T47D (cell line): ENCODE measurements around the gene KCNJ16.
"Not testable (repeated sequence)": the region's sequence is repeated elsewhere in the genome, so short reads cannot be mapped to it uniquely, and the experiment has no call there.

ENCODE experiments used
- DNase-seq, 2 experiments: peaks; one replicate each; pipeline versions ENCODE4 v3.0.0 to v3.0.0-alpha.2; 2011 to 2012; ENCODE audit warnings: low read depth in 1 of 2, low spot score in 1 of 2
- JUND ChIP-seq: IDR thresholded peaks from 2 replicates; pipeline ENCODE4 v1.6.1; 2012; ENCODE audit warnings: low read depth
- in situ Hi-C: cut with HindIII; loops from 2 replicates; pipeline ENCODE4 v1.10.0; 2016; ENCODE audit warnings: low sequenced_read_pairs, low pct_unique_long_range_greater_than_20kb

KCNJ16 gene

DNA sequence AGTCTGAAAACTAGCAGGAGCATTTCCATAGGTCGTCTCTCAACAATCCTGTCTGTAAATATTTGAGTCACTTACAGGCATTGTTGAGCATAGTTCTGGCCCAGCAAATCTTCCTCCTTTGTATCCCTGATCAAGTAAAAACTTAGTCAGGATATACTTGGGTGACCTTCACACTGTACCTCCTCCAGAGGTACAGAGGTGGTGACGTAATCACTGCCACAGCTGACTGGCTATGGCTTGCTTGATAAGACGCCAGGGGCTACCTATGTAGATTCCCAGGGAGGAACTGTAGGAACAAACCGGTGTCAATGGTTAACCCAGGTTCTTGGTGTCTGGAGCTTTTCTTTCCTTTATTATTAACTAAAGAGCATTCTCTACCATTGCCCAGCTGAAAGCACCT, at the start of gene KCNJ16:
KCNJ16 (plus strand) TSS at position 270 of the 400 bp plus-strand sequence. CDS start 56,863 bp downstream, outside the sequence.
- in situ Hi-C loops: no loop called here
- no peak for DNase-seq
- no peak for TF ChIP-seq JUND

DNA sequence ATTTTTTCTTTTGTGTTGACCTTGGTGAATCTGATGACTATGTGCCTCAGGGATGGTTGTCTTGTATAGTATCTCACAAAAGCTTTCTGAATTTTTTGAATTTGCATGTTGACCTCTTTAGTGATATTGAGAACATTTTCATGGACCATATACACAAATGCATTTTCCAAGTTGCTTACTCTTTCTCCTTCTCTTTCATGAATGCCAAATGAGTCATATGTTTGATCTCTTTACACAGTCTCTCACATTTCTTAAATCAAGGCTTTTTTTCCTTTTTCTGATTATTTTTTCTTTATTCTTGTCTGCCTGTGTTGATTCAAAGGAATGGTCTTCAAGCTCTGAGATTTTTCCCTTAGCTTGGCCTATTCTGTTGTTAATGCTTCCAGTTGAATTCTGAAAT, 46.6 kb upstream of the KCNJ16 start:
- no peak for DNase-seq
- TF ChIP-seq JUND: no peak
- in situ Hi-C loops: no loop called here

DNA sequence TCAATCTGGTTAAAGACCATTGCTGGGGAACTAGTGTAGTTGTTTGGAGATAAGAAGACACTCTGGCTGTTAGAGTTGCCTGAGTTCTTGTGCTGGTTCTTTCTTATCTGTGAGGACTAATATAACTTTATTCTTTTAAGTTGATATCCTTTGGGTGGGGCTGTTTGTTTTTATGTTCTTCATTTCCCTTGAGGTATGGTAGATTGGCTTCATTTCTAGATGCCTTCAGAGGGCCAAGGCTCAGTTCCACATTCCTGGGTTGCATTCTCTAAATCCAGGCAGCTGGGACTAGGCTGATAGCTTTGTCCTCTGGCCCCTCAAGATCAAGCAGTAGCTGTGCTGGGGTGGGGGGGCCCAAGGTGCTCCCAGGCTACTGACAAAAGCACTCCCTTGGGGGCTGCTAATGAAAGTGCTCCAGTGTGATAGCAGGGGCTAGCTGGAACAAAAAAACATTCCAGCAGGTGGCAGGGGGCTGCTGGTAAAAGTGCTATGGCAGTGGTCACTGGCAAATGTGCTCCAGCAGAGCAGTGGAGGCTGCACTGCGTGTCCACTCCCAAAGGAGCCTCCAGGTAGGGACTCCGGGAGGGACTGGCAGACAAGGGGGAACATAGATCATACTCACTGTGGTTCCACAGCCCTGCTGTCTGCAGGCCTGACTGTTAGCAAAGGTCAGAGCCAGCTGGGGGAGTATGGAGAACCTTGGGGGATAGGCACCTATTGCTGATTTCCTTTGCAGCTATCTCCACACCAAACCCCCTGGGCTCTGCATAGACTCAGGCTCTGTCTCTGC, 45.9 kb upstream of the KCNJ16 start:
- no peak for TF ChIP-seq JUND
- no peak for DNase-seq
- in situ Hi-C loops: no loop called here

DNA sequence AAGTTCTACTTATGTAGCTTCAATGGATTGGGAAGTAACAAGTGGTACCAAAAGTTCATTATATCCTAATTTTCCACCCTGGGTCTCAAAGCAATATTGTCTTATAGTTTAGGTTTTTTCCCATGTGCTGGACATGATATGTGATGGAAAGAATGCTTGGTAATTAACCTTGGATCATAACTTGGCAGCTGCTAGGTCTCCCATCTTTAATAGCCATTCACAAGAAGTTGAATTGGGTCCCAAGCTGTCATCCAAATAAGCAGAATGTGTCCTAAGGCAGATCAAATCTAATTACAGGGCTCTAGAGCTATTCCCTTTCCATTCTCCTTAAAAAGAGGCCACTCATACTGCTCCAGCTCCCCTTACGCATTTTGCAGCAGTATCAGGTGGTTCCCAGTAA, 44.7 kb upstream of the KCNJ16 start:
- in situ Hi-C loops: no loop called here
- DNase-seq: no peak
- no peak for TF ChIP-seq JUND

GRCh38 chr17:70031341-70031740, 43.7 kb upstream of the KCNJ16 start:
- no peak for TF ChIP-seq JUND
- in situ Hi-C loops: no loop called here

DNA sequence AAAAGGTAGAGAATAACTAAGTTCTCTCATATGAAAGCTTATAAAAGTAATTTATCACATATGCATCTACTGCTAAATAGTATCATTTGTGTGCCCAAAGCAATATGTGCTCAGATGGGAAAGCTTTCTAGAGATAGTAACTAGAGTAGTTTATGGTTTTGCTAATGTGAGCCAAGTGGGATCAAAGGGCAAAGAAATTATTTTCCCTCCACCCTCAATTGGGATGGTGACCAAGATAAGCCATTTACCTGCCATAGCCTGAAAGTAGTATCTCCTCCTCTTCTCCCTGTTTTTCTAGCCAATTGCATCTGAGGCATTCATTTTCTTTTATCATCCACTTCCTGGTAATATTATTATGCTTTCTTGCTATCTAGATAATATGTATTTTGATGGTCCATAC, 41.9 kb upstream of the KCNJ16 start:
- in situ Hi-C loops: no loop called here
- DNase-seq: no peak
- TF ChIP-seq JUND: no peak

More at GRCh38 chr17:70031341-70031740, 43.7 kb upstream of the KCNJ16 start:
- no peak for DNase-seq

- no peak for TF ChIP-seq JUND
- in situ Hi-C loops: no loop called here
Measured at GRCh38 chr17:70034158-70034557, 40.9 kb upstream of the KCNJ16 start.

GRCh38 chr17:70037498-70037897, 37.5 kb upstream of the KCNJ16 start:
- no peak for TF ChIP-seq JUND
- no peak for DNase-seq
- in situ Hi-C loops: no loop called here

More at GRCh38 chr17:70034158-70034557, 40.9 kb upstream of the KCNJ16 start:
- no peak for DNase-seq

DNA sequence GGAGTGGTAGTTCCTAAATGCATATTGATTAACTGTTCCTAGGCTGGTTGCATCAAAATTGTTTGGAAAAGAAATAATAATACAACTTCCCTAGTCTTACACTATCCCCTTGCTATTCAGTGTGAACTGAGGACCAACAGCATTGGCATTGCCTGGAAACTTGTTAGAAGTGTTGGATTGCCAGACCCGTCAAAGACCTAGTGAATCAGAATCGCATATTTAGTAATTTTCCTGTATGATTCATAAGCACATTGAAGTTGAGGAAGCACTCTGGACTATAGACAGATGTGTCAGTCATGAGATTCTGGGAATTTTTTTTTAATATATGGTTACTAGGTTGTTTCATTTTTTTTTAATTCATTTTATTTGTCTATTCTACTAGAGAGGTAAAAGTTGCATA, 34.7 kb upstream of the KCNJ16 start:
- TF ChIP-seq JUND: no peak
- in situ Hi-C loops: no loop called here
- no peak for DNase-seq

DNA sequence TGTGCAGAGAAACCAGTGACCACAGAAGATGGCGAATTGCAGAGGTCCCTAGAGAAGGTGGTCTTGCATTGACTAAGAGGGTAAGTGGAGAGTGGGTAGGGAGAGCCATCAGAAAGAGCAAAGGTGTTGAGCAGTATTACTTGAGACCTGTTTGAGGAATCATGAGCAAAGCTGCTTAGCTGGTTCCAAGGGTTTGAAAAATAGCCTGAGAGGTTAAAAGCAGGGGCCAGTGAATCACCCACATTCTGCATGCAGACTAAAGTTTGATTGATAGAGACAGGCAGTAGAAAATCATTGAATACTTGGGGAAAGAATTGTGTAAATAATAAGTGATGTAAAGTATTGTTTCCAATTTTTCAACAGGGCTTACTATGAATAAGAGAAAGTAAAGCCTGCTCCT, 34.0 kb upstream of the KCNJ16 start:
- TF ChIP-seq JUND: no peak
- DNase-seq: peak in 1 of 2 experiments; percentile 4
- in situ Hi-C loops: no loop called here

- in situ Hi-C loops: no loop called here
- DNase-seq: no peak
- TF ChIP-seq JUND: no peak
Measured at GRCh38 chr17:70041540-70041939, 33.5 kb upstream of the KCNJ16 start.

DNA sequence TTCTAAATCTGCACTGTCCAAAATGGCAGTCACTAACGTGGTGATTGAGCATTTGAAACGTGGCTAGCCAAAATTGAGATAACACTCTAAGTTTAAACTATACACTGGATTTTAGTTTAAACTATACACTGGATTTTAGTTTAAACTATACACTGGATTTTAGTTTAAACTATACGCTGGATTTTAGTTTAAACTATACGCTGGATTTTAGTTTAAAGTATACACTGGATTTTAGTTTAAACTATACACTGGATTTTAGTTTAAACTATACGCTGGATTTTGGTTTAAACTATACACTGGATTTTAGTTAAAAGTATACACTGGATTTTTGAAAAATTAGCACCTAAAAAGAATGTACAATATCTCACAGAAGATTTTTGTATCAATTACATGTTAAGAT, 29.2 kb upstream of the KCNJ16 start:
- in situ Hi-C loops, DNase-seq: not testable (repeated sequence)

GRCh38 chr17:70047619-70048419, 27.2 kb upstream of the KCNJ16 start:
- no peak for TF ChIP-seq JUND
- in situ Hi-C loops: no loop called here

More at GRCh38 chr17:70047619-70048419, 27.2 kb upstream of the KCNJ16 start:
- DNase-seq: no peak
